ENCODE data around the gene TRAPPC10.

TRAPPC10 gene

GRCh38 chr21:44039828-44040227 lies 27.7 kb downstream of the TRAPPC10 start:
- no peak for DNase-seq (ENCODE audit: low spot score)

DNA sequence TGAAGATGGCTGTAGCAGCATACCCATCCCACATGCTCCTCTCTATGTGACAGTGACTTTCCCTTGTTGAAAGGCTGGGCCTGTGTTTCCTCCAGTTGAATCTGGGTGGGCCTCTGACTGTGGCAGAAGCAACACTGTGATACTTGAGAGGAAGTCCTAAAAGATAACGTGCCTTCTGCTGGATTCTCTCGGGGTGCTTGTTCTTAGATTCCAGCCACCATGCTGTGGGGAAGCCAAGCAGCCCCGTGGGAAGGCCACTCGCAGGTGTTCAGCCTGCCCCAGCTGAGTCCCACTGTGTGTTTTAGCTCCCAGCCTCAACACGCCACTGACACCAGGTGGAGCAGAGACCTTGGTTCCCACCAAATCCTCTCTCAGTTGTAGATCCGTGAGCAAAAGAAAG lies 31.5 kb downstream of the TRAPPC10 start:
- DNase-seq (ENCODE audit: low spot score): no peak

DNA sequence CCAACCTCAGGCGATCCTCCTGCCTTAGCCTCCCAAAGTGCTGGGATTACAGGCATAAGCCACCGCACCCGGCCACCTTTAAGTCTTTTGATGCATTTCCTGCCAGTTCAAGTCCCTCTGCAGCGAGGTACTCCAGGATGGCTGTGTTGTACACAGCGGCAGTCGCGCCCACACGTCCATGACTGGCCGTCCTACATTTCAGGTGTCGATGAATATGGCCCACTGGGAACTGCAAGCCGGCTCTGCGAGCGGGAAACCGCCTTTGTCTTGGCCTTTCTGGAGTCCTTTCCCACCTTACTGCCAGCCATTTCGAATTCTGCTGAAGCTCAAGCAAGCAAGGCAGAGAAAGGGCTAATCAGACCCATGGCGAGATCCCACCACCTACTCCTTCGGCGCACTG lies 34.6 kb downstream of the TRAPPC10 start:
- DNase-seq (ENCODE audit: low spot score): no peak

- DNase-seq (ENCODE audit: low spot score): no peak
Observed at GRCh38 chr21:44047996-44048560, 36.0 kb downstream of the TRAPPC10 start.

- DNase-seq (ENCODE audit: low spot score): no peak
Observed at GRCh38 chr21:44049182-44049581, 37.1 kb downstream of the TRAPPC10 start.

DNA sequence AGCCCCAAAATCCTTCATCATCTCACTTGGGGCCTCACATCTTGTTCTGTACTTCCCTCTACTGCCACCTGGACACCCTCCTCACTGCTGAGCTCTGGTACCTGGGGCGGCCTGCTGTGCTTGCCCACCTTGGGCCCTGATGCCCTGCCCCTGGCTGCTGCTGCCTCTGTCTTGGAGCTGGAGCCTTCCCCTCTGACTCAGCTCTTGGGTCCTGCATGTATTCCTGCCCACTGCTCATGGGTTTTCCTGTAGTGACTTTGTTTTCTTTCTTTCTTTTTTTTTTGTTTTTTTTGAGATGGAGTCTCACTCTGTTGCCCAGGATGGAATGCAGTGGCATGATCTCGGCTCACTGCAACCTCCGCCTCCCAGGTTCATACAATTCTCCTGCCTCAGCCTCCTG lies 37.5 kb downstream of the TRAPPC10 start:
- no peak for DNase-seq (ENCODE audit: low spot score)

GRCh38 chr21:44050276-44050675 lies 38.2 kb downstream of the TRAPPC10 start:
- DNase-seq (ENCODE audit: low spot score): no peak

DNA sequence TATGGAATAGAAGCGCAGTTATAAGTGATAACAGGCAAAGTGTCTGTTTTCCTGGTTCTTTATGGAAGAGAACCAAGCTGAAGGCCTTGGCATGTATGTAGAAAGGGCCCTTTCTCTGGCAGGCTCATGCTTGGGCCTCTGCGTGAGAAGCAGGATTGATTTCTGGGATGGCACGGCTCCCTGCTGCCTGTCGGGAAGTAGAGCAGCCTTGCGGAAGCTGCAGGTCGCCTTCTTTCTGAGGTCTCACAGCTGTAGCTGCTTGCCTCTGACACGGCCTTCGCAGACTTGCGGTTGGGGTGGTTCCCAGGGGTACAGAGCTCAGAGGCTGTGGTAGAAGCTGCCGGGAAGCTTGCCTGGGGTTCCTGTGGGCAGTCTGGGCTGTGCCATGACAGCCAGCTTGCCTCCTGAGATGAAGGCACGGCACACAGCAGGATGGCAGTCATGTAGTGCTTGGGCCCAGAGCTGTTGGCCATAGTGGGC lies 39.4 kb downstream of the TRAPPC10 start:
- DNase-seq (ENCODE audit: low spot score): no peak

DNA sequence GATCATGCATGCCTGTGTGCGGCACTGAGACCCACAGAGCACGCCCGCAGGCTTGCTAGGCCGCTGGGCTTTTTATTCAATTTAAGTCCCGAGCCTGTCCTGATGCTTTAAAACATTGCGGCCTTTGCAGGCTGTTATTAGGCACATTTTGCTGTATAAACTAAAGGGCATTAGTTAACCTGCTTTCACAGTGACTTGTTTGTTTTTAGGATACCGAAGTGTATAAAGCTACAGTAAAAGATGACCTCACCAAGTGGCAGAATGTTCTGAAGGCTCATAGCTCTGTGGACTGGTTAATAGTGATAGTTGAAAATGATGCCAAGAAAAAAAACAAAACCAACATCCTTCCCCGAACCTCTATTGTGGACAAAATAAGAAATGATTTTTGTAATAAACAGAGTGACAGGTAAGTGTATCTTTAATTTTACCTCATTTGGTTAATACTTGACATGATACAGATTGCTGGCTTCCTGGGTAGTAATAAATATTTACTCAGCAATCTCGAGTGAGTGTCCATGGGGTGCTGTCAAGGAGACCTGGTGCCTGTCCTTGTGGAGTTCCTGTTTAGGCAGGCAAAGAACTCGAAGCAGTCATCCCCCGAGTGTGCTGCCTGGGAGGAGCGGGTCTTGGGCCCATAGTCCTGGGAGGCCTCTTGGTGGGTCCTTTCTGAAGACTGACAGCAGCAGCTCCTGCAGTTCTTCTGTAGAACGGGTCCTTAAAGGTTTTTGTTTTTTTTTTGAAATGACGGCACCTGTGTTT lies 40.1 kb downstream of the TRAPPC10 start:
- DNase-seq (ENCODE audit: low spot score): no peak

DNA sequence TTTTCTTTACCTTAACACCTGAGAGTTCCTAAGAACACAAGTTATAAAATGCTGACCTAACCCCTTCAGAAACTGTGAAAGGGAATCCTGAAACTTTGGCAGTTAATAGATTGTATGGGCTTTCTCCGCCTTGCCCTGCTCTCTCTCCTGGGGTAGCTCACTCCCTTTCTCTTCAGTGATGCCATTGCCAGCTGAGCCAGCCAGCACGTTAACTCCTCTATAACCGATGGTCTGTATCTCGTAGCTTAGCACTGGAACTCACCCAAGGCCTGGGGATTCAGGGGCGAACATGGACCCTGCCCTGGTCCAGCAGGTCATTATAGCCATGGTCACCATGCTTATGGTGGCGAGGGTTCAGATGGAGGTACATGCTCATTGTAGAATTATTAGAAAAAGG lies 40.7 kb downstream of the TRAPPC10 start:
- DNase-seq (ENCODE audit: low spot score): no peak

GRCh38 chr21:44053567-44053966 lies 41.5 kb downstream of the TRAPPC10 start:
- no peak for DNase-seq (ENCODE audit: low spot score)

GRCh38 chr21:44054710-44055109 lies 42.6 kb downstream of the TRAPPC10 start:
- no peak for DNase-seq (ENCODE audit: low spot score)

DNA sequence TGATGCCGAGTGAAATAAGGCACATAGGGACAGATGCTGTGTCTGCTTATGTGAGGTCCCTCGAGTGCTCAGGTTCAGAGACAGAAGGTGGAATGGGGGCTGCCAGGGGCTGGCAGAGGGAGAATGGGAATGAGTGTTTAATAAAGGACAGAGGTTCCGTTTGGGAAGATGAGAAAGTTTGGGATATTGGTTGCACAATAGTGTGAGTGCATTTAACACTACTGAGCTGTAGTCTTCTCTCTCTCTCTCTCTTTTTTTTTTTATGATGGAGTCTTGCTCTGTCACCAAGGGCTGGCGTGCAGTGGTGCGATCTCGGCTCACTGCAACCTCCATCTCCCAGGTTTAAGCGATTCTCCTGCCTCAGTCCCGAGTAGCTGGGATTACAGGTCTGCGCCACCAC lies 44.9 kb downstream of the TRAPPC10 start:
- DNase-seq (ENCODE audit: low spot score): no peak

DNA sequence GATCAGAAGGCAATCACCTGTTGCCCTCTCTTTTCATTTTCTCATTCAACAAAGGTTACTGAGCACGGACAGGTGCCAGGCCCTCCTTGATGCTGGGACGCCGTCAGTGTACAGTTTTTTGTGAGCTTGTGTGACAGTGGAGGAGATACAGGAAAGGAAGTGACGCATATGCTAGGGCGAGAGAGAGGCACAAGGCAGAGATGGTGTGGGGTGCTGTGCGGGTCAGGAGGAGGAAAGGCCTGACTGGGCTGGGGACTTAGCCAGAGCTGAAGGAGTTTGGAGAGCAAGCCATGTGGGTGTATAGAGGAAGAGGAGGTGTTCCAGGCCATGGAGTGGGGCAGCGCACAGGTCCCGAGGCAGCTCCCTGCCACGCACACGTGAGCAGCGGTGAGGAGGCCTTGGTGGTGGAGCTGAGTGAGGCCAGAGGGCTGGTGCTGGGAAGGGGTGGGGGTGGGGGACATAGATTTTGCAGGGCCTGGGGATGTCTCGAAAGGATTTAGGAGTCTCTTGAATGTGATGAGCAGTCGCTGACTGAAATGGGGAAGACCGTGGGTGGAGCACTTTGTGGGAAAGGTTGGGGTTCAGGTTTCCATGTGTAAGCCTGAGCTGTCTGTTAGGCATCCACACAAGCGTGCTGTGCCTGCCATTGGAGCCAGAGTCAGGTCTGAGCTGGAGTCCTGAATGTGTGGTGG lies 46.0 kb downstream of the TRAPPC10 start:
- no peak for DNase-seq (ENCODE audit: low spot score)

DNA sequence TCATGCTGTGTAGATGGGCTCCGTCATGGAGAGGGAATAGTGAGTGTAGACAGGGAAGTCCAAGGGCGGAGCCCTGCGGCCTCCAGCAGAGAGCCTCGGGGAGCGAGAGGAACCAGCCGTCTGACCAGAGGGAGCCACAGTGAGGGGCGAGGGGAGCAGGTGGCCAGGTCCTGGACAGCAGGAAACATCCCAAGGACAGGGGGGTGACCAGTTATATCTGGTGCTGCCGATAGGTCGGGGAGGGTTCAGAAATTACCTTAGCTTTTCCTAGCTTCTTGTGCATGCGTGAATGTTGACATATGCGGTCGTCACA lies 46.5 kb downstream of the TRAPPC10 start:
- no peak for DNase-seq (ENCODE audit: low spot score)

DNA sequence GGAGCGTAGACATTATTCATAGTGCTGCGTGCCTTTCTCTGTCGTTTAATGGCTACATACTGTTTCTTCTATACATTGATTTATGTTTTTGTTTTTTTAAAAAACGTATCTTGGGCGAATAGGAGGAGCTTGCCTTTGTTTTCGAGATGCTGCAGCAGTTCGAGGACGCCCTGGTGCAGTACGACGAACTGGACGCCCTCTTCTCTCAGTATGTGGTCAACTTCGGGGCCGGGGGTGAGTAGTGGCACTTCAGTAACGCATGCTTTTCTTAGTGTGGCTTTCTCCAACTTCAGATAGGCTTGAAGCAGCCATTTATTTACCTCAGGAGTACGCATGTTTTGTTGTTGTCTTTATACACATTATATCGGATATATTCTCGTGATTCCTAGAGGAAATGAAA lies 46.9 kb downstream of the TRAPPC10 start:
- DNase-seq (ENCODE audit: low spot score): no peak

GRCh38 chr21:44059710-44060109 lies 47.6 kb downstream of the TRAPPC10 start:
- no peak for DNase-seq (ENCODE audit: low spot score)

DNA sequence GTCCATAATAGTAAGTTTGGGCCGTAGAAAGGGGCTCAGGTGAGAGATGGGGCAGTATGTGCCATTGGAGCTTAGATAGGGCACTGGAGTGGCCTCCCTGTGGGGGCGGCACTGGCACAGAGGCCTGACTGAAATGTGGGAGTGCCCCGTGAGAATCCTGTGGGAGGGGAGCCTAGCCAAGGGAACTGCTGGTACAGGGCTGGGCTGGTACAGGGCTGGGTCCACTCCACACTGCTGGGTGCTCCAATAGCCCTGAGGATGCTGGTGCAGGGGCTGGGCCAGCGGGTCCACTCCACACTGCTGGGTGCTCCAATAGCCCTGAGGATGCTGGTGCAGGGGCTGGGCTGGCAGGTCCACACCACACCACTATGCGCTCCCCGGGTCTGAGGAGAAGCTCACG lies 50.3 kb downstream of the TRAPPC10 start:
- DNase-seq (ENCODE audit: low spot score): no peak

GRCh38 chr21:44063151-44063912 lies 51.2 kb downstream of the TRAPPC10 start:
- no peak for DNase-seq (ENCODE audit: low spot score)

DNA sequence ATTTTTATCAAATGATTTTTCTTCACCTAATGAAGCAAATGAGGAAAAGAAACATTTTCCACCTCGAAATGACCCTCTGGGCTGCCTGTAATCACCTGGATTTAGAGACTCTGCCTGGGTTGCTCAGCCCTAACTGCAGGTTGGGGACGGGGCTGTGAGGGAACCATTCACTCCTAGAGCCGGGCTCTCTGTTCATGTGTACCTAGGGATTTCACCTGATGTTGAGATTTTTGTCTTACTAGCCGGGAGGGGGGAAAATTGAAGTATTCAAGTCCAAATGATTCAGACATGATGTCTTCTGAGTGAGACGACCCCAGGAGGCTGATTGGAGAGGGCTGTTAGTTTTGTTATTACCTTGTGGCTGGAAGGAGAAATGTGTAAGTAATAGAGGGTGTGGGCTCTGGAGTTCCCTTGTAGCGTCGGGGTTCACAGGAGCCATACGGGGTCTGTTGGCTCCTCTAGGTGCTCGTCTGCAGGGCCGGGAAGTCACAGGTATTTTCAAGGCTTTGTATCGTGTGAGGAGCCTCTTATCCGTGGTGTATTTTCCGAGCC lies 52.8 kb downstream of the TRAPPC10 start:
- no peak for DNase-seq (ENCODE audit: low spot score)

- DNase-seq (ENCODE audit: low spot score): no peak
Observed at GRCh38 chr21:44065428-44065827, 53.3 kb downstream of the TRAPPC10 start.

DNA sequence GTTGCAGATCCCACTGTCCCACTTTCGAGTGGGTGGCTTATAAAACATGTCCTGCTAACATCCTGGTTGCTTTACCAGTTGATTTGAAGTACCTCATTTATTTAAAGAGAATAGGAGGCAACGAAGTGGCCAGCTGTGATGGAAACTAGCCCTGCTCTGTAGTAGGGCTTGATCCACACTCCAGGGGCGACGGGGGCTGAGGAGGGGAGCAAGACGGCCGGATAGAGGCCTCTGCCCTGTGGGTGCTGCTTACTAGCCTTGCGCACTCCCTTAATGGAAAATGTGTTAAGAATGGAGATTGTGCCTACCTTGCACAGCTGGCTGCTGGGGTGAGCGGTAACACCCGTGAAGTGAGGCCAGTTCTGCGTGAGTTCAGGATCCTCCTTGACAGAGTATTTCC lies 54.0 kb downstream of the TRAPPC10 start:
- no peak for DNase-seq (ENCODE audit: low spot score)
